Activated T-cell treated with anti-CD3 and anti-CD28 coated beads for 1 hour (primary cell): ENCODE data around the gene SPSB1.

Experiments
- DNase-seq: peaks from one replicate; pipeline ENCODE4 v3.0.0-alpha.2; 2020; ENCODE audit warnings: low read depth

SPSB1 gene

GRCh38 chr1:9319789-9320519 is 27.3 kb downstream of the SPSB1 start:
- DNase-seq, result no peak

GRCh38 chr1:9320520-9321479 is 28.1 kb downstream of the SPSB1 start:
- DNase-seq, result no peak

DNA sequence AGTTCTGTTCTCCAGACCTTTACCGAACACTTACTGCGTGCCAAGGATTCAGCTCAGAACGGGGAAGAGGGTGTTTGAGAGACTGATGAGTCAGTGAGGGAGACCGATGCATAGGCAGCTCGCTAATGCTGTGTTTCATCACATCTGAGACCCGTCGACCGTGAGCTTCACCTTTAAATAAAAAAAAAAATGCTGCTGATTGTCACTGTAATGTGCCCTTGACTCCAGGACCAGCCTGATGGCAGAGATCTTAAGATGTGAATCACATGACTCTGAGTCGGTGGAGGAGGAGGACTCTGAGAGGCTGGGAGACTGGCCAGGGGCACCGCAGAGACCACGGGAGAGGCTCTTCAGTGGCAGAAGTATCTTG is 28.8 kb downstream of the SPSB1 start:
- no peak for DNase-seq

- DNase-seq, result no peak
These were observed 29.4 kb downstream of the SPSB1 start for GRCh38 chr1:9321986-9322660.

DNA sequence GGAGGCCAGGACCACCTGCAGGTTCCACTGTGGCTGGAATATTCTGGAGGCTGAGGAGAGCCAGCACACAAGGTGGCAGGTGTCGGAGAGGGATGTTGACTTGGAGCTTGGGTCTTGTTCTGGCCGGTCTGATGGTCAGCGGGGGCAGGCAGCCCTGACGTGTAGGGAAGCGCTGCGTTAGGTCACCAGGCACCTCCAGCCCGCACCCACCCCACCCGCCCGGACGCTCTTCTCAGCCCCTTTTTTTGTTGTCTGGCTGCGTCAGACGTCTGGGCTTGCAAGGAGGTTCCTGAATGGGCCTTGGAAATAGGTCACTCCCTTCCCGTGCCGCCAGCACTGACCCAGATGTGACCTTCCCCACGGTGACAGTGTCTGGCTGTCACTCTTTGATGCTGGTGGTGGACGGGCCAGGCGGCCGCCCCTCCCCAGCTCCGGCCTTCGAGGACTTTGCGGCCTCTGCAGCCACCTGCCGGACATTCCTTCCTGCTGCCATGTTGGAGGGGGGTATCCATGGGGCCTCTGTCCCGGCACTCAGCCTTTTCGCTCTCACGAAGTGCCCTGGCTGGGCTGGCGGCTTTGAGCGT is 30.1 kb downstream of the SPSB1 start:
- DNase-seq, result no peak

GRCh38 chr1:9324246-9325096 is 31.8 kb downstream of the SPSB1 start:
- DNase-seq, result no peak

- DNase-seq, result no peak
These were observed 33.9 kb downstream of the SPSB1 start for GRCh38 chr1:9326596-9326995.

DNA sequence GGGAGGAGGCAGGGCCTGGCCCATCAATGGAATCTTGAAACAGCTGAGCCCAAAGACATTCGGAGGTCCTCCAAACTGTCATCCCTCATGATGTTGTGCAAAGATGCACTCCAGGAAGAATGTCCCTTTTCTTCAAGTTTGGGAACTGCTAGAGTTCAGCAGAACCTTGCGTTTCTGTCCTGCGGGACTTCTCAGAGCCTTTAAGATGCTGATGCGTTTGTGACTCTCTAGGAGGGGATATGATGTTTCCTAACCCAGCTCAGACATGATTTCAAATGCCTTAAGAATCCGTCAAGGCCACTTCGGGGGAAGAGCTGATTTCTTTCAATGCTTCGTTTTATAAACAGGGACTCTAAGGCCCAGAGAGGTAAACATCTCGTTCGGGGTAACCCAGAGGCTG is 35.5 kb downstream of the SPSB1 start:
- no peak for DNase-seq

GRCh38 chr1:9328715-9329114 is 36.0 kb downstream of the SPSB1 start:
- no peak for DNase-seq

GRCh38 chr1:9331016-9331415 is 38.3 kb downstream of the SPSB1 start:
- no peak for DNase-seq

- DNase-seq, result no peak
These were observed 39.1 kb downstream of the SPSB1 start for GRCh38 chr1:9331558-9332346.

DNA sequence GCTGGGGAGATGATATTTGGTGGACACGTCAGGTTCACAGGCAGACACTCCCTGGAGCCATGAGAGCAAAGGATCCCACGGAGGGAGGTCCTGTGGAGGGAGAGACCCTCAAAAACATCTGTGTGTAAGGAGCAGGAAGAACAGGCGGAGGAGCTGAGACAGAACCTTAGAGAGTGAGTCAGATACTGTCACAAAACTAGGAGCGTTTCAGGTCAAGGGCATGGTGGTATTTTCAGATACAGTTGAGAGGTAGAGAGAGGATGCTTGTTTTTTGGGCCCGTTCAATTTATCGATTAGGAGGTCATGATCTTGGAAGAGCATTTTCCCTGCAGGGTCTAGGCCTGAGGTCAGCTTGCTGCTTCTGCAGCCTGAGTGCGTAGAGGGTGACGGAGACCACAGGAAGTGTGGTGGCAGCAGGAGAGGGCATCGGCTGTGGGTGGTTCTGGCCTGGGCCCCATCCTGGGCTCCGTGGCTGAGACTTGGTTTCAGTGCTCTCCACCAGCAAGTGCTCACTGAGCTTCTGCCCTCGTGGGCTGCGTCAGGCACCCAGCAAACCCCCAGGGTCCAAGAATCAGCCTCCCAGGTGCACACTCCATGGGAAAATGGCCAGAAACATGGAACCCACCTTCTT is 39.9 kb downstream of the SPSB1 start:
- DNase-seq, result no peak

DNA sequence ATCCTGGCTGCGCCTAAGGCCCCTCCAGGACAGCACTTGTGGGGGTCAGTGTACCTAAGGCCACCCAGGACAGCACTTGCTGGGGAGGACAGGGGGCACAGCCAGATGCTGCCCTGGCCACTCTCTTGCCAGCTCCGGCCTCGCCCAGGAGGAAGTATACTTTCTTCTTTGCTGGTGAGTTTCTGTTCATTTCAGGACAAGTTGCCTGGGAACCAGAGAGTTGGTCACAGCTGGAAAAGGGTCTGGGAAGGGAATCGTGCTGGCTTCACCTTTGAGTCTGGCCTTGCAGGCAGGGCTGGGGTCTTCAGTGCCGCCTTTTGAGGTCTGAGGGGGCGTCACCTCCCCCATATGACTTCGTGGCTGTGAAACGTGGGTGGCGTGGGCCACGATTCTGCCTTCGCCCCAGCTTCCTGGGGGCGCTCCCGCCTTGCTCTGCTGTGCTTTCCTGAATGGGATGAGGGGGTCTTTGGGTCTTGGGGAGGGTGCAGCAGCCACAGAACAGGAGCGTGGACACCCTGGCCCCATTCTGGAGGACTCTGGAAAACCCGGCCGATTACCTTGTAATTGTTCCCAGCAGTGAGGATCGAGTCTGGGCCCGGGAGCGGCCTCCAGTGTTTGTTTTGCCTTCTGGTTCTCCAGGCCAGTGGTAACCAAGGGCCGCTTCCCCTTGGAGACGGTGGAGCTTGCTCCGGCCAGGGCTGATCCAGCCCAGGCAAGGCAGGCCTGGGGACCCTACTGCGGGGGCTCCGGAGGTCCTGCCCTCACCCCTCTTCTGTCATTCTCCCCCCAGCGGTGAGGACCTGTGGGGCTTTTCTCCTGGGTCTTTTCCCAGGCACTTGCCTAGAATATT is 45.9 kb downstream of the SPSB1 start:
- no peak for DNase-seq

DNA sequence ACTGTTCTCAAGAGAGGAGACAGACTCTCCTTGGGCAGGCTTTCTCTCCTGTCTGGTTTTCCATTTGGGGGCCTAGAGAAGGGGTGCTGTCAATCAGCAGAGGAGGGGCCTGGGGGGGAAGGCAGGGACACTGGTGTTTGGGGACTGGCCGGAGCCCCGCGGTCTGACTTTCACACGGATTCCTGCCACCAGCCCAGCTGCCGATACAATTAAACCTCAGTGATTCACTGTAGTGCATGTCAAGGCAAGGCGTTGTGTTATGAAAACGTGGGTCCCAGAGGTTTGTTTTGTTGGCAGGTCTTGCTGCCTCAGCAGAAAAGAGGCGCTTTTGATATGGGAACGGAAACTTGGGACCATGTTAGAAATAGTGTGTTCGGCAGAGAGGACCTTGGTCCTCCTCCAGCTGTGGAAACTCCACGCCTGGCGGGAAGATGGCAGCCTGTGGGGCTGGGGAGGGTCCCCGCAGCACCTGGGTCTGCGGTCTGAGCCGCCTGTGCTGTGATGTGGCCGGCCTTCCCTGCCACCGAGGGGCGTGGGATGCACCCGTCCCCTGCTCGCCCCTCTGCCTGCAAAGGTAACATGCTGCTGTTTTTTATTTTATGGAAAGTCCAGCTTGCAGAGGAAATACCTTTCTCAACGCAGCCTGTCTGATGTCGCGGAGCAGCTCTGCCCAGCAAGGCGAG is 47.6 kb downstream of the SPSB1 start:
- no peak for DNase-seq

GRCh38 chr1:9340864-9341263 is 48.2 kb downstream of the SPSB1 start:
- DNase-seq, result no peak

GRCh38 chr1:9341301-9341845 is 48.7 kb downstream of the SPSB1 start:
- no peak for DNase-seq

GRCh38 chr1:9343269-9343668 is 50.6 kb downstream of the SPSB1 start:
- no peak for DNase-seq
